ENCODE results near the gene OOSP1. TPM values are rescaled to one million over a fixed set of nuclear protein-coding genes. Genes with fewer than 3 reads are reported as not detected.
A peak's percentile ranks its signal among the peaks of the same experiment; 100 is the strongest.

OOSP1 gene, protein sequence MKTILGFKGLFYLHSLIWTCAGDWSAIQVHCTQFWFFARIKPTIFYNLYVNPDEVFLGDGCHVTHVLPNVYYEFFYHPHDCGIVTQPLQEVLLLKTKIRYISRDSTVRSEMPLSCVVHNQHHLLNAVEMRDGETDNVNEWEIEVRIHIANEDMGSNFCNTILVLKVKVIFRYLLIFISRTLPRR
- not detected for total RNA-seq (2013)
- polyA plus RNA-seq (not detected), polyA minus RNA-seq (not detected in 2 replicates), total RNA-seq (0 to 0.23 (median 0) reads per million in 11 experiments)

- H4K20me1 ChIP-seq (ENCODE audit: insufficient read depth, low read length) = no peaks in the 10 kb centered on the region
- H3K79me2 ChIP-seq (ENCODE audit: insufficient read depth, low read length) = no peaks in the 10 kb centered on the region
- H3K9me3 Mint-ChIP-seq = peaks cover 4 to 13% (median 10%) of the 10 kb centered on the region in 7 donors
- no peak for TF ChIP-seq CTCF (IDR thresholded peaks at IDR 0.05)
- no peak within 1 kb of the TSS for H3K4me3 Mint-ChIP-seq
- WGBS (ENCODE audit: insufficient coverage) = 100% methylated on average over 1 of the region's 2 CpGs
- H3K36me3 ChIP-seq (replicated peaks in 1 of 2; ENCODE audit: control insufficient read depth in 1 of 2, insufficient read depth in 2 of 2, low read length in 2 of 2) = no peaks in the 10 kb centered on the region
- peaks cover 11% of the 10 kb centered on the region for H3K4me1 Mint-ChIP-seq
- H3K27ac ChIP-seq (ENCODE audit: low read depth in 1 of 2, low read length in 2 of 2) = no peak within 1 kb of the TSS
- peak within 1 kb of the TSS in 3 of 7 donors; percentile 14 to 35 (median 18) for H3K27ac Mint-ChIP-seq
- no peak within 1 kb of the TSS for H2AFZ ChIP-seq (ENCODE audit: insufficient read depth, low read depth, low read length, poor library complexity, severe bottlenecking)
- peaks cover 0 to 9% (median 3%) of the 10 kb centered on the region in 3 donors for H3K27me3 Mint-ChIP-seq (ENCODE audit: low read depth in 3 of 3)
- peaks cover 0 to 3% of the 10 kb centered on the region in 2 donors for H3K9me3 ChIP-seq (replicated peaks in 1 of 2; ENCODE audit: control insufficient read depth in 1 of 2, insufficient read depth in 1 of 2, low read length in 2 of 2)
- no peak within 1 kb of the TSS for H3K9ac ChIP-seq (ENCODE audit: insufficient read depth, low read length, poor library complexity, severe bottlenecking)
- intact Hi-C loops (cut with micrococcal nuclease) = no loop called here
- no peaks in the 10 kb centered on the region for H3K36me3 Mint-ChIP-seq
- H3K27me3 ChIP-seq (ENCODE audit: control insufficient read depth in 2 of 2, insufficient read depth in 2 of 2, low read length in 2 of 2) = no peaks in the 10 kb centered on the region
- DNase-seq = no peak
- H3K4me3 ChIP-seq (replicated peaks in 1 of 3; ENCODE audit: low read depth in 2 of 3, low read length in 3 of 3) = no peak within 1 kb of the TSS
- no peaks in the 10 kb centered on the region for H3K4me1 ChIP-seq (ENCODE audit: control insufficient read depth in 1 of 2, insufficient read depth in 2 of 2, low read length in 2 of 2)
- H3K4me2 ChIP-seq (replicated peaks; ENCODE audit: extremely low read depth, low read length, poor library complexity, severe bottlenecking) = no peak within 1 kb of the TSS
These were observed at the start of gene OOSP1 for GRCh38 chr11:59938132-59938531. Gene OOSP1, plus strand, starts transcription at chr11:59938432. Its CDS starts 23 bp downstream, at chr11:59938455.

DNA sequence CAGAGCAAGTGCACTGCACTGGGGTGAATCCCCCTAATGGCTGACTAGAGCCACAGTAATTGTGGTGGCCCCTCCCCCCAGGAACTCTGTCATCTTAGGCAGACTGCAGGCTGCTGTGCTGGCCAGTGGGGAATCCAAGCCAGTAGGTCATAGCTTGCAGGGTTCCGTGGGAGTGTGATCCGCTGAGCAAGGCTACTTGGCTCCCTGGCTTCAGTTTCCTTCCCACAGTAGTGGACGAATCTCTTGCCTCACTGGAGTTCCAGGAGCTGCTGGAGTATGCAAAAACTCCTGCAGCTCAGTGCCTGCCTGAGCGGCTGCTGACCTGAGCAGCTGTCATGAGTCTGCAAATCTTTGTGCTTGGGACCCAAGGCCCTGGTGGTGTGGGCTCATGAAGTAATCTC, 46.5 kb upstream of the OOSP1 start:
- Histone ChIP-seq H4K20me1 (ENCODE audit: insufficient read depth, low read length) (no peaks in the 10 kb centered on the region), H3K4me2 (replicated peaks; ENCODE audit: extremely low read depth, low read length, poor library complexity, severe bottlenecking) (no peak overlapping the region), H3K27ac (ENCODE audit: low read depth in 1 of 2, low read length in 2 of 2) (no peak overlapping the region), H3K79me2 (ENCODE audit: insufficient read depth, low read length) (no peaks in the 10 kb centered on the region), H3K36me3 (replicated peaks in 1 of 2; ENCODE audit: control insufficient read depth in 1 of 2, insufficient read depth in 2 of 2, low read length in 2 of 2) (no peaks in the 10 kb centered on the region), H3K9me3 (replicated peaks in 1 of 2; ENCODE audit: control insufficient read depth in 1 of 2, insufficient read depth in 1 of 2, low read length in 2 of 2) (peaks cover 0 to 18% of the 10 kb centered on the region in 2 donors), H2AFZ (ENCODE audit: insufficient read depth, low read depth, low read length, poor library complexity, severe bottlenecking) (no peak overlapping the region), H3K9ac (ENCODE audit: insufficient read depth, low read length, poor library complexity, severe bottlenecking) (no peak overlapping the region), H3K4me3 (replicated peaks in 1 of 3; ENCODE audit: low read depth in 2 of 3, low read length in 3 of 3) (no peak overlapping the region), H3K4me1 (ENCODE audit: control insufficient read depth in 1 of 2, insufficient read depth in 2 of 2, low read length in 2 of 2) (no peaks in the 10 kb centered on the region), H3K27me3 (ENCODE audit: control insufficient read depth in 2 of 2, insufficient read depth in 2 of 2, low read length in 2 of 2) (no peaks in the 10 kb centered on the region)
- 28% methylated on average over 4 of the region's 4 CpGs for WGBS (ENCODE audit: insufficient coverage)
- no peaks in the 10 kb centered on the region for H3K4me1 Mint-ChIP-seq
- intact Hi-C loops (cut with micrococcal nuclease) = no loop called here
- peaks cover 0 to 4% of the 10 kb centered on the region in 2 donors for H3K36me3 Mint-ChIP-seq
- DNase-seq = no peak
- peaks cover 25 to 39% (median 37%) of the 10 kb centered on the region in 7 donors for H3K9me3 Mint-ChIP-seq
- H3K27ac Mint-ChIP-seq = no peak overlapping the region
- TF ChIP-seq CTCF (IDR thresholded peaks at IDR 0.05) = no peak
- H3K4me3 Mint-ChIP-seq = no peak overlapping the region
- peaks cover 0 to 1% (median 0%) of the 10 kb centered on the region in 3 donors for H3K27me3 Mint-ChIP-seq (ENCODE audit: low read depth in 3 of 3)

Measured in CD14-positive monocyte (primary cell).